ENCODE data around the gene TRIP11.

The TRIP11 gene

GRCh38 chr14:91920526-91920925, 119.3 kb downstream of the TRIP11 start:
- H3K4me1 Mint-ChIP-seq = no peaks in the 10 kb centered on the region
- no peaks in the 10 kb centered on the region for H3K27me3 Mint-ChIP-seq
- H3K27ac Mint-ChIP-seq = no peak overlapping the region
- peaks cover 1% of the 10 kb centered on the region for H3K36me3 Mint-ChIP-seq
- H3K4me3 Mint-ChIP-seq = no peak overlapping the region
- H3K9me3 Mint-ChIP-seq = no peaks in the 10 kb centered on the region

- no peak overlapping the region for H3K27ac Mint-ChIP-seq
- H3K9me3 Mint-ChIP-seq = no peaks in the 10 kb centered on the region
- no peaks in the 10 kb centered on the region for H3K27me3 Mint-ChIP-seq
Measured at GRCh38 chr14:91919814-91920213, 120.0 kb downstream of the TRIP11 start.

GRCh38 chr14:91918186-91918883, 121.5 kb downstream of the TRIP11 start:
- Mint-ChIP-seq H3K36me3 (peaks cover 2% of the 10 kb centered on the region), H3K4me1 (no peaks in the 10 kb centered on the region), H3K27me3 (no peaks in the 10 kb centered on the region), H3K27ac (no peak overlapping the region), H3K4me3 (no peak overlapping the region), H3K9me3 (no peaks in the 10 kb centered on the region)

More at GRCh38 chr14:91919814-91920213, 120.0 kb downstream of the TRIP11 start:
- Mint-ChIP-seq H3K4me1 (no peaks in the 10 kb centered on the region), H3K36me3 (peaks cover 2% of the 10 kb centered on the region), H3K4me3 (no peak overlapping the region)
